ENCODE measurements around the gene OR2M7.

DNA sequence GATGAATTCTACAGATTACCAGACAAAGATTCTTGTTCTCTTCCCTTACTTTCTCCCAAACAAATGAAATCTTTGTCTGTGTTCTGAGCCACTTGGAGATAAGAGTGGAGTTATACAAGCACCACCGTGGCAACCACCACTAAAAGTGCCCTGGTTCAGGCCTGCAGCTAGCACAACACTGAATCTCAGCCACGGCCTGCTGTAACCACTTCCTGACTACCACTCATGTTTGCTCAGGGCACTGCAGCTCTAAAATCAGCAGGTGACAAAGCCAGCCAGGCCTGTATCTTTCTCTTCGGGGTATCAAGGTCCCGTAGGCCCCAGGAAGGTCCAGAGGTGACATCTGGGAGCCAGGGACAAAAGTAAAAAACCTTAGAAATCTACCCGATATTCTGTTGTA is 48.0 kb upstream of the OR2M7 start:
- TF ChIP-seq, protein P1, sequence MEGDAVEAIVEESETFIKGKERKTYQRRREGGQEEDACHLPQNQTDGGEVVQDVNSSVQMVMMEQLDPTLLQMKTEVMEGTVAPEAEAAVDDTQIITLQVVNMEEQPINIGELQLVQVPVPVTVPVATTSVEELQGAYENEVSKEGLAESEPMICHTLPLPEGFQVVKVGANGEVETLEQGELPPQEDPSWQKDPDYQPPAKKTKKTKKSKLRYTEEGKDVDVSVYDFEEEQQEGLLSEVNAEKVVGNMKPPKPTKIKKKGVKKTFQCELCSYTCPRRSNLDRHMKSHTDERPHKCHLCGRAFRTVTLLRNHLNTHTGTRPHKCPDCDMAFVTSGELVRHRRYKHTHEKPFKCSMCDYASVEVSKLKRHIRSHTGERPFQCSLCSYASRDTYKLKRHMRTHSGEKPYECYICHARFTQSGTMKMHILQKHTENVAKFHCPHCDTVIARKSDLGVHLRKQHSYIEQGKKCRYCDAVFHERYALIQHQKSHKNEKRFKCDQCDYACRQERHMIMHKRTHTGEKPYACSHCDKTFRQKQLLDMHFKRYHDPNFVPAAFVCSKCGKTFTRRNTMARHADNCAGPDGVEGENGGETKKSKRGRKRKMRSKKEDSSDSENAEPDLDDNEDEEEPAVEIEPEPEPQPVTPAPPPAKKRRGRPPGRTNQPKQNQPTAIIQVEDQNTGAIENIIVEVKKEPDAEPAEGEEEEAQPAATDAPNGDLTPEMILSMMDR (IDR thresholded peaks at IDR 0.05; ENCODE audit: extremely low read depth in 1 of 2, insufficient read depth in 1 of 2, low read depth in 1 of 2, low read length in 2 of 2), result no peak
- TF ChIP-seq POLR2A (IDR thresholded peaks at IDR 0.05; ENCODE audit: low read depth, low read length), result no peak

Data from endothelial cell of umbilical vein (primary cell).